ENCODE data around the gene CCL24. TPM values are rescaled to one million over a fixed set of nuclear protein-coding genes. Genes with fewer than 3 reads are reported as not detected.

Gene CCL24
- total RNA-seq, 4 donors from 2014 or later = 2.2 to 9.3 TPM; not detected in 2

DNA sequence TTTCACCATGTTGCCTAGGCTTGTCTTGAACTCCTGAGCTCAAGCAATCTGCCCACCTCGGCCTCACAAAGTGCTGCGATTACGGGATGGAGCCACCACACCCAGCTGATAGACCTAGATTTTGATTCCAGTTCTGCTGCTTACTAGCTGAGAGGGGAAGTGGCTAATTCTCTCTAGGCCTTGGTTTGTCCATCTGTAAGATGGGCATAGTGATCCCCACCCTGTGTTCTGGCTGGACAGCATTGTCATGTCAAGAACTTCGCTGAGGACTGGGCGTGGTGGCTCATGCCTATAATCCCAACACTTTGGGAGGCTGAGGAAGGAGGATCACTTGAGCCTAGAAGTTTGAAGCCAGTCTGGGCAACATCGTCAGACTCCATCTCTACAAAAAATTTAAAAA is 17.4 kb upstream of the CCL24 start:
- TF ChIP-seq, protein P1, sequence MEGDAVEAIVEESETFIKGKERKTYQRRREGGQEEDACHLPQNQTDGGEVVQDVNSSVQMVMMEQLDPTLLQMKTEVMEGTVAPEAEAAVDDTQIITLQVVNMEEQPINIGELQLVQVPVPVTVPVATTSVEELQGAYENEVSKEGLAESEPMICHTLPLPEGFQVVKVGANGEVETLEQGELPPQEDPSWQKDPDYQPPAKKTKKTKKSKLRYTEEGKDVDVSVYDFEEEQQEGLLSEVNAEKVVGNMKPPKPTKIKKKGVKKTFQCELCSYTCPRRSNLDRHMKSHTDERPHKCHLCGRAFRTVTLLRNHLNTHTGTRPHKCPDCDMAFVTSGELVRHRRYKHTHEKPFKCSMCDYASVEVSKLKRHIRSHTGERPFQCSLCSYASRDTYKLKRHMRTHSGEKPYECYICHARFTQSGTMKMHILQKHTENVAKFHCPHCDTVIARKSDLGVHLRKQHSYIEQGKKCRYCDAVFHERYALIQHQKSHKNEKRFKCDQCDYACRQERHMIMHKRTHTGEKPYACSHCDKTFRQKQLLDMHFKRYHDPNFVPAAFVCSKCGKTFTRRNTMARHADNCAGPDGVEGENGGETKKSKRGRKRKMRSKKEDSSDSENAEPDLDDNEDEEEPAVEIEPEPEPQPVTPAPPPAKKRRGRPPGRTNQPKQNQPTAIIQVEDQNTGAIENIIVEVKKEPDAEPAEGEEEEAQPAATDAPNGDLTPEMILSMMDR (IDR thresholded peaks at IDR 0.05; ENCODE audit: low read depth) = no peak

DNA sequence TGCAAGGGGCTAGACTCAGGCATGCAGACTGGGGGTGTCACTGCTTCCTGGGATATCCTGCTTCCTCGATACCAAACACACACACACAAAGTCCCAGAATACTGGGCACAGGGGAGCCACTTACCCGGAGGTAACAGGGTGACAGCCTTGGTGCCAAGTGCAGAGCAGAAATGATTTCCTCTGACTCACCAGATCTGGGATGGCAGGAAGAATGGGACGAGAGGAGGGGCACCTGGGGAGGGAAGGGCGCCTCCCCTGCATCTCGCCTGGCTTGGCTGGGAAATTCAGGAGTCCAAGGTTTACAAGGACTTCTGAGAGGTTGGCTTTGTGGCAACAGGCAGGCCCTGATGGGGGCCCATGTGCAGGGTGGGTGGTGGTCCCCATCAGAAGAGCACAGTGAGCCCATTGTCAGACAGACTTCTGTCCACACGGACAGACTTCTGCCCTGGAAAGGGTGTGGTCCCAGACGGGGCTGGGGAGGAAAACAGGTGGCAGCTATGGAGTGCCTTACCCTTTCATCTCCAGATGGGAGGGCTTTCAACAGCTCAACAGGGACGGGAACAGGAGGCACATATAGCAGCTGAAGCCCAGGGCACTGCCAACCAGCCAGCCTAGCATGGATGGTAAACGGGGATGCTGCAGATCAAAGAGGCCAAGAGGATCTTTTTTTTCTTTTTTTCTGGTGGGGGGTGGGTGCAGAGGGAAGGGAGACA is 9.7 kb upstream of the CCL24 start:
- TF ChIP-seq, protein P1 (IDR thresholded peaks at IDR 0.05; ENCODE audit: low read depth) = no peak

DNA sequence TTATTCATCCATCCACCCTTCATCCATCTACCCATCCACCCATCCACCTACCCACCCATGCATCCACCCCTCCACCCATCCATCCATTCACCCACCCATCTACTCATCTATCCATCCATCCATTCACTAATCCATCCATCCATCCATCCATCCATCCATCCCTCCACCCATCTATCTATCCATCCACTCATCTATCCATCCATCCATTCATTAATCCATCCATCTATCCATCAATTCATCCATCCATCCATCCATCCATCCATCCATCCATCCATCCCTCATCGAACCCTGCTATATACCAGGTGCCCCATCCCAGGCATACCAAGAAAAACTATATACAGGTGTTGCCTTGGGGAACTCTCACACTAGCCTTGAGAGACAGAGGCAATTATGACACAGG is 7.1 kb upstream of the CCL24 start:
- TF ChIP-seq, protein P1 (IDR thresholded peaks at IDR 0.05; ENCODE audit: low read depth) = no peak

DNA sequence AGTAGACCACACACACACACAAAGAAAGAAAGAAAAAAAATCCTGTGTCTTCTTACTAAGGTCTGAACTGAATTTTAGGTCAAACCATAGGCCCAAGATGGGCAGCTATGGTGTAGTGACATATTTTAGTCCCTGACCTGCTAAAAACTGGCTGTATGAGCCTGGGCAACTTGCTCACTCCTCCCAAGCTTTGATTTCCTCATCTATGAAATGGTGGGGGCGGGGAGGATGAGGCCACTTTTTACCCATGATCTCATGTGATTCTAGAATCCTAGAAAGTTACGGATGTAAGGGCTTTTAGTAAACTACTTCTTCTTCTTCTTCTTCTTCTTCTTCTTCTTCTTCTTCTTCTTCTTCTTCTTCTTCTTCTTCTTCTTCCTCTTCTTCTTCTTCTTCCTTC is 6.1 kb upstream of the CCL24 start:
- TF ChIP-seq, protein P1 (IDR thresholded peaks at IDR 0.05; ENCODE audit: low read depth) = no peak

DNA sequence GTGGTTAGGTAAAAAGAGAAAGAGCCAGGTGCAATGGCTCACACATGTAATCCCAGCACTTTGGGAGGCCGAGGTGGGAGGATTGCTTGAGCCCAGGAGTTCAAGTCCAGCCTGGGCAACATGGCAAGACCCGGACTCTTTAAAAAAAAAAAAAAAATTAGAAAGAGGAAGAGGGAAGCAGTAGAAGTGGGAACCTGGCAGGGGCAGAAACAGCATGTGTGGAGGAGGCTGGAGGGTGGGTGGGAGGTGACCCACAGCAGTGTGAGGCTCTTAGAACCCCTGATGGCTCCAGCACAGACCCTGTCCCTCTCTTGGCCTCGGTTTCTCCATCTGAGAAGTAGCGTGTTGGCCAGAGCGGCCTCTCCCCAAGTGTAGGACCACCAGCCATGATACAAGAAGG is 4.9 kb upstream of the CCL24 start:
- TF ChIP-seq, protein P1 (IDR thresholded peaks at IDR 0.05; ENCODE audit: low read depth) = no peak

DNA sequence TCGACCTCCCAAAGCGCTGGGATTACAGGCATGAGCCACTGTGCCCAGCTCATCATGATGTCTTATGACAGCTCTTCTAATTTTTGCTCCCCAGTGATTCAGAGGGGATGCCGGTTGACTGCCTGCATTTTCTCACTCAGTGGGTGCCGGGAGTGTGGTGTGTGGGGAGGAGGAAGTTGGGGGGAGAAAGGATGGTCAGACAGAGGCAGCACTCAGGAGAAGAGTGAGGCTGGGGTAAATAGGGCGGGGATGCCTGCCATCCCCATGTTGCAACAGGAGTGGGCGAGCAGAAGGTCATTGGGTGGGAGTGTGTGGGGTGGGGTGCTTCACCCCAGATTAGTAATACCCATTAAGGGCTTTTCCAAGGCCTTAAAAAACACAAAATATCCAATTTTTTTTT is 3.5 kb upstream of the CCL24 start:
- TF ChIP-seq, protein P1 (IDR thresholded peaks at IDR 0.05; ENCODE audit: low read depth) = no peak

DNA sequence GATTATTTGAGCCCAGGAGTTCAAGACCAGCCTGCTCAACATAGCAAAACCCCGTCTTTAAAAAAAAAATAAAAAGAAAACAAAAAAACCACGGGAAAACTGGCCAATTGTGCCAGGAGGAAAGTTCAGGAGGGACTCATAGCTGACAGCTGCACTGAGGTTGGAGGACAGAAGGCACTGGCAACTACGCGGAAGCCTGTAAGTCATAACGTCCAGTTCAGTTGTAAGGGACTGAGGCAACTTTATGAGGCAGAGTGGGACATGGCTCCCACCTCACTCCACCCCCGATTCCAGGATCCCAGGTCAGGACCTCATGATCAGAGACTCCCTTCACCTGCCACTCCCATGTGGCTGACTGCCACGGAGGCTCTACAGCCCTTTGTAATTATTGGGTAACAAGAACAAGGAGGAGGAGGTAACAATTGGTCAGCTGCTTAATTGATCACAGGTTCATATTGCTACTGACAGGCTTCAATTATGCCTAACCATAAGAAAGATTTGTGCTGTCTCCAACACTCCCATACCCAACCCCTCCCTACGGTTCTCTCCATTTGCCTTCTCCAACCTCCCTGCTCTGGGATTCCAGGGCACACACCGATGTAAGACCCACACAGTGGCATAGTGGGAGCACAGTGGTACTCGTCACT is 1.9 kb upstream of the CCL24 start:
- TF ChIP-seq, protein P1 (IDR thresholded peaks at IDR 0.05; ENCODE audit: low read depth) = no peak
